Measurements from ENCODE around the gene EFCAB8.

The EFCAB8 gene

GRCh38 chr20:32984196-32984595, 125.5 kb downstream of the EFCAB8 start:
- H3K79me2 ChIP-seq (ENCODE audit: control insufficient read depth, low read length): no peaks in the 10 kb centered on the region
- H3K4me1 ChIP-seq (ENCODE audit: control insufficient read depth, low read length): no peaks in the 10 kb centered on the region
- no peaks in the 10 kb centered on the region for H3F3A ChIP-seq (ENCODE audit: control insufficient read depth, insufficient read depth)
- no peak for TF ChIP-seq CTCF (IDR thresholded peaks at IDR 0.05; ENCODE audit: low read depth, low read length, poor library complexity, severe bottlenecking)
- no peak for TF ChIP-seq EZH2phosphoT487 (IDR thresholded peaks at IDR 0.05; ENCODE audit: borderline replicate concordance, low read length)
- no peak overlapping the region for H3K27ac ChIP-seq (ENCODE audit: low read depth, low read length)
- H4K20me1 ChIP-seq (ENCODE audit: control insufficient read depth, insufficient read depth, low read depth, low read length): no peaks in the 10 kb centered on the region
- no peak overlapping the region for H3K4me3 ChIP-seq (ENCODE audit: low read length)
- H3K9me3 ChIP-seq (ENCODE audit: control insufficient read depth, insufficient read depth, low read length): no peaks in the 10 kb centered on the region
- no peaks in the 10 kb centered on the region for H3K36me3 ChIP-seq (ENCODE audit: control insufficient read depth, low read length)
- H3K9me2 ChIP-seq (replicated peaks; ENCODE audit: control insufficient read depth, low read length): no peaks in the 10 kb centered on the region
- H3K4me2 ChIP-seq (ENCODE audit: low read length): no peak overlapping the region
- 0 out of 2 replicates have a peak, but pooled peaks cover 3% of the 10 kb centered on the region for H3K27me3 ChIP-seq (ENCODE audit: control insufficient read depth, low read length)

GRCh38 chr20:32984631-32985354, 126.1 kb downstream of the EFCAB8 start:
- Histone ChIP-seq H3K4me2 (ENCODE audit: low read length) (no peak overlapping the region), H3K36me3 (ENCODE audit: control insufficient read depth, low read length) (no peaks in the 10 kb centered on the region), H3K79me2 (ENCODE audit: control insufficient read depth, low read length) (no peaks in the 10 kb centered on the region), H3K4me1 (ENCODE audit: control insufficient read depth, low read length) (no peaks in the 10 kb centered on the region), H3K27me3 (ENCODE audit: control insufficient read depth, low read length) (0 out of 2 replicates have a peak, but pooled peaks cover 3% of the 10 kb centered on the region), H3K9me3 (ENCODE audit: control insufficient read depth, insufficient read depth, low read length) (no peaks in the 10 kb centered on the region), H3K9me2 (replicated peaks; ENCODE audit: control insufficient read depth, low read length) (no peaks in the 10 kb centered on the region), H3K27ac (ENCODE audit: low read depth, low read length) (no peak overlapping the region), H3K4me3 (ENCODE audit: low read length) (no peak overlapping the region), H3F3A (ENCODE audit: control insufficient read depth, insufficient read depth) (no peaks in the 10 kb centered on the region), H4K20me1 (ENCODE audit: control insufficient read depth, insufficient read depth, low read depth, low read length) (no peaks in the 10 kb centered on the region)
- TF ChIP-seq CTCF (IDR thresholded peaks at IDR 0.05; ENCODE audit: low read depth, low read length, poor library complexity, severe bottlenecking) (no peak), EZH2phosphoT487 (IDR thresholded peaks at IDR 0.05; ENCODE audit: borderline replicate concordance, low read length) (no peak)

GRCh38 chr20:32985596-32985995, 126.9 kb downstream of the EFCAB8 start:
- H3K79me2 ChIP-seq (ENCODE audit: control insufficient read depth, low read length): no peaks in the 10 kb centered on the region
- no peaks in the 10 kb centered on the region for H3K9me3 ChIP-seq (ENCODE audit: control insufficient read depth, insufficient read depth, low read length)
- no peak for TF ChIP-seq CTCF (IDR thresholded peaks at IDR 0.05; ENCODE audit: low read depth, low read length, poor library complexity, severe bottlenecking)
- TF ChIP-seq EZH2phosphoT487 (IDR thresholded peaks at IDR 0.05; ENCODE audit: borderline replicate concordance, low read length): no peak
- no peak overlapping the region for H3K27ac ChIP-seq (ENCODE audit: low read depth, low read length)
- H3F3A ChIP-seq (ENCODE audit: control insufficient read depth, insufficient read depth): no peaks in the 10 kb centered on the region
- 0 out of 2 replicates have a peak, but pooled peaks cover 3% of the 10 kb centered on the region for H3K27me3 ChIP-seq (ENCODE audit: control insufficient read depth, low read length)
- H3K36me3 ChIP-seq (ENCODE audit: control insufficient read depth, low read length): no peaks in the 10 kb centered on the region
- no peak overlapping the region for H3K4me3 ChIP-seq (ENCODE audit: low read length)
- H3K4me2 ChIP-seq (ENCODE audit: low read length): no peak overlapping the region
- no peaks in the 10 kb centered on the region for H3K9me2 ChIP-seq (replicated peaks; ENCODE audit: control insufficient read depth, low read length)
- H4K20me1 ChIP-seq (ENCODE audit: control insufficient read depth, insufficient read depth, low read depth, low read length): no peaks in the 10 kb centered on the region
- no peaks in the 10 kb centered on the region for H3K4me1 ChIP-seq (ENCODE audit: control insufficient read depth, low read length)
